ENCODE data around the gene WDR35.

- TF ChIP-seq CTCF (IDR thresholded peaks at IDR 0.05), result no peak
- no peak for TF ChIP-seq POLR2A (IDR thresholded peaks at IDR 0.05)
Observed at GRCh38 chr2:20023688-20024087, 33.8 kb upstream of the WDR35 start.

Measured in testis (tissue), 2 donors.